Effector CD8-positive, alpha-beta T cell (primary cell): ENCODE data around the gene PCGF1.
"Not testable (repeated sequence)": the region's sequence is repeated elsewhere in the genome, so short reads cannot be mapped to it uniquely, and the experiment has no call there.

Source experiments
- DNase-seq: peaks from one replicate; lab custom pipeline; 2025; lab: John Stamatoyannopoulos, UW

Gene PCGF1

GRCh38 chr2:74472086-74472944 is 35.2 kb downstream of the PCGF1 start, which contains the start of gene MRPL53:
Gene MRPL53, minus strand, starts transcription at chr2:74472680. Its CDS starts 20 bp downstream, at chr2:74472660.
- DNase-seq, result peak; percentile 94

DNA sequence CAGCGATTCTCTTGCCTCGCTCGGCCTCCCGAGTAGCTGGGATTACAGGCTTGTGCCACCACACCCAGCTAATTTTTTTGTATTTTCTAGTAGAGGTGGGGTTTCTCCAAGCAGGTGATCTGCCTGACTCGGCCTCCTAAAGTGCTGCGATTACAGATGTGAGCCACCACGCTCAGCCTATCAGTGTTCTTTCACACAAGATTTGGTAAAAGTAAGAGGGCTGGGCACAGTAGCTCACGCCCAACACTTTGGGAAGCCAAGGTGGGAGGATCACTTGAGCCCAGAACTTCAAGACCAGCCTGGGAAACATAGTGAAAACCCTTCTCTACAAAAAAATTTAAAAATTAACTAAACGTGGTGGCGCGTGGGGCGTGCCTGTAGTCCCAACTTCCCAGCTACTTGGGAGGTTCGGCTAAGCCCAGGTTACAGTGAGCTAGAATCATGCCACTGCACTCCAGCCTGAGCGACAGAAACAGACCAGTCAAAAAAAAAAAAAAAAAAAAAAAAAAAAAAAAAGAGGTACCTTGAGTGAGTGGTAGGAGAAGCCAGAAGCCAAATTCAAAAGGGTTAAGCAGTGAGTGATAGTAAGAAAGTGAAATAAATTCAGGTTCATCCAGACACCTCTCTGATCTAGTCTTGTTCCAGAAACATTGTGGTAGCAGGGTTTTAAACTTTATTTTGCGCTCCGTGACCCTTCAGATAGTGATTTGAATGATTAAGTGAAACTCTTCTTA is 36.0 kb downstream of the PCGF1 start:
- DNase-seq, result no peak

DNA sequence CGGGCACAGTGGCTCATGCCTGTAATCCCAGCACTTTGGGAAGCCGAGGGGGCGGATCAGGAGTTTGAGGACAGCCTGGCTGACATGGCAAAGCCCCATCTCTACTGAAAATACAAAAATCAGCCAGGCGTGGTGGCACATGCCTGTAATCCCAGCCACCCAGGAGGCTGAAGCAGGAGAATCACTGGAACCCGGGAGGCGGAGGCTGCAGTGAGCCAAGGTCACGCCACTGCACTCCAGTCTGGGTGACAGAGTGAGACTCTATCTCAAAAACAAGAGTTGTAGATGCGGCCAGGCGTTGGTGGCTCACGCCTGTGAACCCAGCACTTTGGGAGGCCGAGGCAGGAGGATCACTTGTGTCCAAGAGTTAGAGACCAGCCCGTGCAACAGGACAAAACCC is 36.8 kb downstream of the PCGF1 start:
- DNase-seq, result not testable (repeated sequence)

- DNase-seq, result no peak
These were observed 43.1 kb downstream of the PCGF1 start for GRCh38 chr2:74464406-74464805.

DNA sequence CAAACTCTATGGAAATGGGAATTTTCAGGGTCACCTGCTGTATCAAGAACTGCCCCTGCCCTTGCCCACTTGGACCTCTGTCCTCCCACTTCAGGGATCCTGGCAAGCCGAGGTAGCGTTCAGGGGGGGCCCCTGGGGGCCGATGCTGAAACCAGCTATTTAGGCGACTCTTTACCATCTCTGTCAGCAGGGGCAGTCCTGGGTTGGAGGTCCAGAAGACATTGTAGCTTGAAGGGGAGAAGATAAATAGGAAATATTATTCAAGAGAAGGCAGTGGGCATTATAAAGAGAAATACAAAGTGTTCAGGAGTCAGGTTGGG is 44.7 kb downstream of the PCGF1 start:
- DNase-seq, result no peak

DNA sequence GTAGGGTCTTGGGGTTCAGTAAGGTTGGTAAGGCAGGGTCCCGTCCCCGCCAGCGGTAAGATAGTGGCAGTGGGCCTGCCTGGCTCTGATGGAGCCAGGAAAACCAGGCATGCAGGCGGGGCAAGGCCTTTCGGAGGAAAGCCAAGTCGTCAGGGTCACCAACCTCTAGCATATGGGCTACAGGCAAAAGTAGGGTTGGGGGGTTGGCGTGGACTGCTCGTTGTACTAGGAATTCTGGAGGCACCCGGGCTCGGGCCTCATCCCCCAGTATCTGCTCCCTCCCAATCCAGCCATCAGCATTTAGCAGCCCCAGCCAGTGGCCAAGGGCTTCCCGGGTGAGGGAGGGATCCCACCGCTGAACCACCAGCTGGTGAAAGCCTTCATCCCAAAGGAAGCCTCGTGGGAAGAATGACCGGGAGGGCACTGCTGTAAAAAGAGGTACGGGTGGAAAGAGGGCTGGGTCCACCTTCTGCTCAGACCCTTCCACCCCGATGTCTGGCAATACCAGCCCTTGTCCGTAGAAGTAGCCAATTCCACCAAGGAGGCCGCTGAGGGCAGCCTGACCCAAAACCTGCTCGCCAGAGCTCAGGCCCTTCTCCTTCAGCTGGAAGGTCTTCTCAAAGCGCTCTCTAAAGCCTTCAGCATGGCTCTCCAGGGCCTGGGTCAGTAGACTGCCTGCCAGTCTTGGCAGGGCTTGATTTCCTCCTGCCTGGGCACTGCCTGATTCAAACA is 45.3 kb downstream of the PCGF1 start:
- no peak for DNase-seq

GRCh38 chr2:74461187-74462053 is 46.1 kb downstream of the PCGF1 start:
- no peak for DNase-seq

DNA sequence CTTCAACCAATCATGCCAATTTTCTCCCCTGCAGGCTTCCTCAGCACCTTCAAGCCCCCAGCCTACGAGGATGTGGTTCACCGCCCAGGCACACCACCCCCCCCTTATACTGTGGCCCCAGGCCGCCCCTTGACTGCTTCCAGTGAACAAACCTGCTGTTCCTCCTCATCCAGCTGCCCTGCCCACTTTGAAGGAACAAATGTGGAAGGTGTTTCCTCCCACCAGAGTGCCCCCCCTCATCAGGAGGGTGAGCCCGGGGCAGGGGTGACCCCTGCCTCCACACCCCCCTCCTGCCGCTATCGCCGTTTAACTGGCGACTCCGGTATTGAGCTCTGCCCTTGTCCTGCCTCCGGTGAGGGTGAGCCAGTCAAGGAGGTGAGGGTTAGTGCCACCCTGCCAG is 47.3 kb downstream of the PCGF1 start:
- DNase-seq, result not testable (repeated sequence)

DNA sequence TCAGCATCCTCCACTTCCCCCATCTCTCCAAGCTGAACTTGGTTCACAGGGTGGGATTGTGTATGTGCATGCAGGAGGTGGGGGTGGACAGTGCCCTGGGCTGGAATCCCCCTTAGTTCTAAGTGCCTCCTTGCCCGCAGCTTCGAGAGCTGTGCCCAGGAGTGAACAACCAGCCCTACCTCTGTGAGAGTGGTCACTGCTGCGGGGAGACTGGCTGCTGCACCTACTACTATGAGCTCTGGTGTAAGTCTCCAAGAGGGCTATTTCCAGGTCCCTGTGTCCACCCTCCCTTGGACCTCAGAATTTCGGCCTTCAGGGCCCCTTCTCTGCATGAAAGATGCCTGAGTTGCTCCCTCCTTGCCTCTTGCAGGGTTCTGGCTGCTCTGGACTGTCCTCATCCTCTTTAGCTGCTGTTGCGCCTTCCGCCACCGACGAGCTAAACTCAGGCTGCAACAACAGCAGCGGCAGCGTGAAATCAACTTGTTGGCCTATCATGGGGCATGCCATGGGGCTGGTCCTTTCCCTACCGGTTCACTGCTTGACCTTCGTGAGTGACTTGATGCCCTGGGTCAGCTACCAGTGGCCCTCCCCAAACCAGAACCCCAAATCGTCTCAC is 47.9 kb downstream of the PCGF1 start:
- DNase-seq, result not testable (repeated sequence)

- no peak for DNase-seq
These were observed 48.5 kb downstream of the PCGF1 start for GRCh38 chr2:74458938-74459363.

DNA sequence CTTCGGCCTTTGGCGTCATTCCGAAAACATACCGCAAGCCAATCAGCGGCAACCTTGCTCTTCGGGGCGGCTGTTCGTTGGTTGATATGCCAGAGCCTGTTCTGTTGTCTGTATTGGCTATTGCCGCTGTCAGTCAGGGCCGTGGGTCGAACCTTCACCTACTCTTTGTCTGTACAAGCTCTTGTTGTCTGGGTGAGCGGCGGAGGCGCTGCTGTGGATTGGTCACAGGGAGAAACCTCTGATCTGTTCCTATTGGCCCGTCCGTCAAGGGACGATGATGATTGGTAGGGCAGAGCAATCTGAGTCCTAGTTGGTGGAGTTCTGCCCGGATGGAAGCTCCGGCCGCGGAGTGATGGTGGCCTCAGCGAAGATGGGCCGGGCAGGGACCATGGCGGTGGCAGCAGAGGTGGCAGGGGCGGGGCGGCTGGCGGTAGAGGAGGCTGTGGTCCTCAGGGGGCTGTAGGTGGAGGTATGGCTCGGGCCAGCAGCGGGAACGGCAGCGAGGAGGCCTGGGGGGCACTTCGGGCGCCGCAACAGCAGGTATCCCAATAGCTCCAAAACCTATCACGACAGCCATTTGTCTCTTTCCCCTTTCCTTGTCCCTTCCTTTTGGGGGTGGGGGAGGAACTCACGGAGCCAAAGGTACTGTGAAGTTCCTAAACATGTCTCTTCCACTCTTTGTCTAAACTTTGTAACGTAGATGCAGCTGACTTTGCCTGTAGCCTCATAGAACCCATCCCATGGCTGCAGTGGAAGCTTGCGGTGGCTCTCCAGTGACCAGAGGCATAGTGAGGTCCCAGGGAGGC is 49.2 kb downstream of the PCGF1 start, which contains the start of gene WBP1:
TSS of gene WBP1 (plus strand) at position 307 of the 806 bp plus-strand sequence. CDS start at position 472, 165 bp downstream.
- DNase-seq, result peak; percentile 99

- DNase-seq, result peak; percentile 65
These were observed 49.9 kb downstream of the PCGF1 start for GRCh38 chr2:74457549-74458131.

DNA sequence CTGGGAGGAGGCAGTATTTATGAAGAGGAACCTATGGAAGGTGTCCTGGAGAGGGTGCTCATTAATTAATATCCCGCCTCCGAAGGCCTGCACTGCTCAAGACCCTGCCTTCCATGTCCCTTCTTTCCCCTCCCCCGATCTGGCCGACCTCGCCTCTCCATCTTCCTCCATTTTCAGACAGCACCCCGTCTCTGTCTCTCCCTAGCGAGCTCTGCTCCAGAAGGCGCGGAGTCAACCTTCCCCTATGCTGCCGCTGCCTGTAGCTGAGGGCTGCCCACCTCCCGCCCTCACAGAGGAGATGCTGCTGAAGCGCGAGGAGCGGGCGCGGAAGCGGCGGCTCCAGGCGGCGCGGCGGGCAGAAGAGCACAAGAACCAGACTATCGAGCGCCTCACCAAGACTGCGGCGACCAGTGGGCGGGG is 50.4 kb downstream of the PCGF1 start:
- no peak for DNase-seq
